Type B pancreatic cell (in vitro differentiated cells): Measurements from ENCODE around the gene ARMC2. TPM values are rescaled to one million over a fixed set of nuclear protein-coding genes. Genes with fewer than 3 reads are reported as not detected.

Experiments used
- DNase-seq: peaks from one replicate; pipeline ENCODE4 v3.0.0; 2021; ENCODE audit warnings: mixed read lengths; ENCODE audit not compliant: unreplicated experiment; ENCODE audit errors: extremely low spot score
- H3K27ac Mint-ChIP-seq: 2 replicates; pipeline ENCODE4 v1.8.0; 2021; ENCODE audit warnings: mild to moderate bottlenecking, mixed read lengths
- H3K27me3 Mint-ChIP-seq: 2 replicates; pipeline ENCODE4 v1.8.0; 2021; ENCODE audit warnings: mixed read lengths
- H3K36me3 Mint-ChIP-seq: 2 replicates; pipeline ENCODE4 v1.8.0; 2021; ENCODE audit warnings: mixed read lengths
- H3K4me1 Mint-ChIP-seq: one replicate; pipeline ENCODE4 v1.8.0; 2021; ENCODE audit warnings: mixed read lengths; ENCODE audit not compliant: unreplicated experiment
- H3K4me3 Mint-ChIP-seq: 2 replicates; pipeline ENCODE4 v1.8.0; 2021; ENCODE audit warnings: mild to moderate bottlenecking, mixed read lengths
- H3K9me3 Mint-ChIP-seq: 2 replicates; pipeline ENCODE4 v1.8.0; 2021; ENCODE audit warnings: mixed read lengths
- CTCF ChIP-seq: fragments of 200-600 bp; sonication (generic); conservative IDR thresholded peaks from 2 replicates; pipeline ENCODE4 v1.5.0; 2021; ENCODE audit warnings: antibody characterized with exemption, mild to moderate bottlenecking
- long read RNA-seq: library from polyadenylated mRNA; unstranded; transcript quantifications from one replicate; pipeline ENCODE4 v2.0.0, GENCODE V29; 2020
- total RNA-seq: library from RNA; stranded (reverse); gene quantifications from 2 replicates; pipeline ENCODE4 v1.2.1, GENCODE V29; 2021; ENCODE audit warnings: low replicate concordance

Gene ARMC2, protein sequence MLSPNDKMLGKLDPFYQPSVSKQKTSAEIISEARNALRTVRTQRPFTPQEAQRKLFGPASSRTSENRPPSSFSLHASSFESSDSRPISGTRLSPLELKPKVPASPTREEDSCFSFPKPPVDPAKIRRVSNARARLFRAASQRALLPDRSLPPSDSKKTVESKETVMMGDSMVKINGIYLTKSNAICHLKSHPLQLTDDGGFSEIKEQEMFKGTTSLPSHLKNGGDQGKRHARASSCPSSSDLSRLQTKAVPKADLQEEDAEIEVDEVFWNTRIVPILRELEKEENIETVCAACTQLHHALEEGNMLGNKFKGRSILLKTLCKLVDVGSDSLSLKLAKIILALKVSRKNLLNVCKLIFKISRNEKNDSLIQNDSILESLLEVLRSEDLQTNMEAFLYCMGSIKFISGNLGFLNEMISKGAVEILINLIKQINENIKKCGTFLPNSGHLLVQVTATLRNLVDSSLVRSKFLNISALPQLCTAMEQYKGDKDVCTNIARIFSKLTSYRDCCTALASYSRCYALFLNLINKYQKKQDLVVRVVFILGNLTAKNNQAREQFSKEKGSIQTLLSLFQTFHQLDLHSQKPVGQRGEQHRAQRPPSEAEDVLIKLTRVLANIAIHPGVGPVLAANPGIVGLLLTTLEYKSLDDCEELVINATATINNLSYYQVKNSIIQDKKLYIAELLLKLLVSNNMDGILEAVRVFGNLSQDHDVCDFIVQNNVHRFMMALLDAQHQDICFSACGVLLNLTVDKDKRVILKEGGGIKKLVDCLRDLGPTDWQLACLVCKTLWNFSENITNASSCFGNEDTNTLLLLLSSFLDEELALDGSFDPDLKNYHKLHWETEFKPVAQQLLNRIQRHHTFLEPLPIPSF
- total RNA-seq, result 6.7 and 15.5 TPM in 2 replicates
- long read RNA-seq, partial matches to known transcripts, result 5 of 11 reads
- long read RNA-seq, other reads (novel, unspliced or antisense), result 4 of 11 reads

DNA sequence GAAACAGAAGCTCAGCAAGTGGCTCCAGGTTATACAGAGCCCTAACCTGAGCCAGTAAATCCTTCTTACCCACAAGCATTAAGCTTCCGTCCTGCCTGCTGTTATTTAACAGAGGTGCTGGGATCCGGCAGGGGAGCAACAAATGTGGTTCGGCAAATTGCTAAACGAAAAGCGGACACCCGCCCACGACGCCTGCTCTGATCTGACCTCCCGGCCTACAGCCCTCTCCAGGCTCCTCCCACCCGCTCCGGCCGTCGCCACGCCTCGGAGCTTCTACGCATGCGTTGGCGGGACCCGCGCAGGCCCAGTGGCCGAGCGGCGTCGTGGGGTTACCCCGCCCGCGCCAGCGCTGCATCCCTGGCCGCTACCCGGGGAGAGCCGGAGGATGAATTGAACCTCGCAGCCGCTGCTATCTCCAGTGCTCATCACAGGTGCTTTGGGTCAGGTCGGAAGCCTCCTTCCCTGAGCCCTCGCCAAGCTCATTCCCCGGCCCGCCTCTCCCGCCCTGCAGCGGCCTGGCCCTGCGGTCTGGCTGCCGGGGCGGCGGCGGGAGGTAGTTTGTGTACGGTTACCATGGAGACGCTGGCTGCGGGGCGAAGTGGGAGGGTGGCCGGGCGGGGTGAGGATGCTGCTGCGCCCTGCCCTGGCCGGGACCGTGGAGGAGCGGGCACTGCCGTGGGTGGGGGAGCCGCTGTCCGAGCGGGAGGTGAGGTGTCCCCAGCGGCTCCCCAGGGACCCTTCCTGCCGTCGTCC lies at the start of gene ARMC2:
Gene ARMC2, plus strand, starts transcription at position 307 of the 753 bp plus-strand sequence. CDS start 5,846 bp downstream, outside the sequence.
- no peaks in the 10 kb centered on the region for H3K27me3 Mint-ChIP-seq
- DNase-seq, result peak; percentile 96
- H3K36me3 Mint-ChIP-seq, result no peaks in the 10 kb centered on the region
- H3K27ac Mint-ChIP-seq, result peak within 1 kb of the TSS; percentile 71
- H3K4me1 Mint-ChIP-seq, result peaks cover 9% of the 10 kb centered on the region
- peak within 1 kb of the TSS; percentile 92 for H3K4me3 Mint-ChIP-seq
- TF ChIP-seq CTCF, result no peak
- no peaks in the 10 kb centered on the region for H3K9me3 Mint-ChIP-seq

- no peaks in the 10 kb centered on the region for H3K27me3 Mint-ChIP-seq
- TF ChIP-seq CTCF, result no peak
- DNase-seq, result no peak
- peaks cover 29% of the 10 kb centered on the region for H3K4me1 Mint-ChIP-seq
- H3K4me3 Mint-ChIP-seq, result peak overlapping the region; percentile 34
- H3K27ac Mint-ChIP-seq, result peak overlapping the region; percentile 49
- no peaks in the 10 kb centered on the region for H3K9me3 Mint-ChIP-seq
- no peaks in the 10 kb centered on the region for H3K36me3 Mint-ChIP-seq
Measured at GRCh38 chr6:108798670-108799353, 49.4 kb upstream of the ARMC2 start.

GRCh38 chr6:108799354-108799717 lies 48.9 kb upstream of the ARMC2 start:
- Mint-ChIP-seq H3K27ac (no peak overlapping the region), H3K27me3 (no peaks in the 10 kb centered on the region), H3K9me3 (no peaks in the 10 kb centered on the region), H3K4me1 (peaks cover 29% of the 10 kb centered on the region), H3K4me3 (no peak overlapping the region), H3K36me3 (no peaks in the 10 kb centered on the region)
- TF ChIP-seq CTCF, result no peak
- DNase-seq, result no peak

DNA sequence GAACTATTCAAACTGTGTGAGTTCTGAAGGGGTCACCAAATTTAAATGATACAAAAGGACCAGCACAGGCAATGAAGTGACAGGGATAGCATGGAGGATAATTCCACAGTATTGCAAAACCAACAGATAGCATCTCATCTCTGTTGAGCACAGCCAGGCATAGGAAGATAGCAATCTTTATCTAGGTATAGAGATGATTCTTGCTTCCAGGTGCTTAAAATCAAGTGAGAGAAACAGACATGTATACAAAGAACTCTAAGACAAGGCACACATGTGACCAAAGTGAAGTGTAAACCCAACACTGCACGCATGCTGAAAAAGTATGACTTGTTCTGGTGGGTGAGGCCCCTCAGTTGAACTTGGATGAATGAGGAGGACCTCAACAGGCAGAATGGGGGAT lies 48.4 kb upstream of the ARMC2 start:
- H3K36me3 Mint-ChIP-seq, result no peaks in the 10 kb centered on the region
- no peak for TF ChIP-seq CTCF
- H3K9me3 Mint-ChIP-seq, result no peaks in the 10 kb centered on the region
- H3K4me3 Mint-ChIP-seq, result no peak overlapping the region
- H3K27ac Mint-ChIP-seq, result no peak overlapping the region
- no peak for DNase-seq
- no peaks in the 10 kb centered on the region for H3K27me3 Mint-ChIP-seq
- H3K4me1 Mint-ChIP-seq, result peaks cover 29% of the 10 kb centered on the region

DNA sequence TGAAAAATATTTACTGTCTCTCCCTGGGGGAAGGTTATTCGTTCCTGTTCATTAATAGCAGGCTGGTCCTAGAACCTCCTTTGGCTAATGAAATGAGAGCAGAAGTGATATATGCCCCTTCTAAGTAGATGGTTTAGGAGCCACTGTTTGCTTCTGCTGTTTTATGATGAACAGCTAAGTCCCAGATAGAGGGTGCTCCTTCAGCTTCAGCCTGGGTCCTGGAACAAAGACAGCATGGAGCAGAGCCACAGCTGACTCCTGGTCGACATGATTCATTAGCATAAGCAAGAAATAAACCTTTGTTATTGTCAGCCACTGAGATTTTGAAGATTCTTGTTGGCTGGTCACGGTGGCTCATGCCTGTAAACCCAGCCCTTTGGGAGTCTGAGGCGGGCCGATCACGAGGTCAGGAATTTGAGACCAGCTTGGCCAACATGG lies 47.8 kb upstream of the ARMC2 start:
- H3K4me1 Mint-ChIP-seq, result peaks cover 35% of the 10 kb centered on the region
- no peak for DNase-seq
- H3K9me3 Mint-ChIP-seq, result no peaks in the 10 kb centered on the region
- no peaks in the 10 kb centered on the region for H3K27me3 Mint-ChIP-seq
- H3K4me3 Mint-ChIP-seq, result no peak overlapping the region
- TF ChIP-seq CTCF, result no peak
- no peak overlapping the region for H3K27ac Mint-ChIP-seq
- no peaks in the 10 kb centered on the region for H3K36me3 Mint-ChIP-seq
